Raji (cell line): ENCODE data around the gene HPSE2.

Experiments
- POLR2A ChIP-seq: IDR thresholded peaks from 2 replicates; pipeline ENCODE4 v1.6.1; 2011; ENCODE audit warnings: low read depth, low read length, control low read depth; ENCODE audit not compliant: insufficient read depth

Gene HPSE2

DNA sequence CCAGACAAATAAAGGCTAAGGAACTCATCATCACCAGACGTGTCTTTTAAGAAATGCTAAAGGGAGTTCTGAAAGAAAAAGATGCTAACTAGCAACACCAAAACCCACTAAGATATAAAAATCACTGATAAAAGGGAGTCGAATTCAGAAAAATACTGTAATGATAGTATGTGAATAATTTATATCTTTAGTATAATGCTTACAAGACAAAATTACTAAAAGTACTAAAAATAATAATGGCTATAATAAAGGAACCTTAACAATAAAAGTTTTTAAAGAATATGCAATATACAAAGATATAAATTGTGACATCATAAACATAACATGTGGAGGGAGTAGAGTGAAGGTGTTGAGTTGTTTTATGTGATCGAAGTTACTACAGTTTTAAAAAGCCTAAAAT is 28.3 kb downstream of the HPSE2 start:
- no peak for TF ChIP-seq POLR2A

DNA sequence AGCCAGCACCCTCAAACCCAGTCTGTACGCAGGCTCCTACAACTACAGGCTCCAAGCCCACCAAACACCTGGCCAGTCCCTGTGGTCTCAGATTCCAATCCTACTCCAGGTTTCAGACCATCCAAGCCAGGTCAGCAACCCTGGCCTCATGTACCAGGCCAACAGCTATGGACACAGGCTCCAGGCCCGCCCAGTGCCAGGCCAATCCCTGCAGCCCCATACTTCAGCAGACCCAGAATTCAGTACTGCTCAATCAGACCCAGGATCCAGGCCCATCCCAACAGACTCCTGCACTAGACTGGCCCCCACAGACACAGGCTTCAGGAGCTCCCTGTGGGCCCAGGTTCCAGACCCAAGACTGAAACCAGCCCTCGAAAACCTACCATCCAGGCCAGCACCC is 32.3 kb downstream of the HPSE2 start:
- no peak for TF ChIP-seq POLR2A

DNA sequence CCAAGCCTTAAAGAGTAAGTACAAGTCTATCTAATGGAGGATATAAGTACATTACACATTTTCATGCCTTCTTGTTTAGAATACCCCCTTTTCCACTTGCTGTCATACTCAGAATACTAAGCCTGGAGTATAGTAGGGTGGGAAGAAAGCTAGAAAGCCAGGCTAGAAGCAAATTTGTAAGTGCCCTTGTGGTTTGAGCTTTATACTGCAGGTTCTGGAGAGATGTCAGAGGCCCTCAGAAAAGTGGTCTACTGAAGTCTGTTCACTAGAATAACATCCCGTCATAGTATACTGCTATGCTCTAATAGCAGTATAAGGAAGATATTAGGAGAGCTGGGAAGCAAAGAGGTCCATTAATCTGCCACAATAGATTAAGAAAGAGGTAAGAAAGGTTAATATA is 62.7 kb downstream of the HPSE2 start:
- no peak for TF ChIP-seq POLR2A

- no peak for TF ChIP-seq POLR2A
Measured at GRCh38 chr10:99172128-99172738, 63.4 kb downstream of the HPSE2 start.

DNA sequence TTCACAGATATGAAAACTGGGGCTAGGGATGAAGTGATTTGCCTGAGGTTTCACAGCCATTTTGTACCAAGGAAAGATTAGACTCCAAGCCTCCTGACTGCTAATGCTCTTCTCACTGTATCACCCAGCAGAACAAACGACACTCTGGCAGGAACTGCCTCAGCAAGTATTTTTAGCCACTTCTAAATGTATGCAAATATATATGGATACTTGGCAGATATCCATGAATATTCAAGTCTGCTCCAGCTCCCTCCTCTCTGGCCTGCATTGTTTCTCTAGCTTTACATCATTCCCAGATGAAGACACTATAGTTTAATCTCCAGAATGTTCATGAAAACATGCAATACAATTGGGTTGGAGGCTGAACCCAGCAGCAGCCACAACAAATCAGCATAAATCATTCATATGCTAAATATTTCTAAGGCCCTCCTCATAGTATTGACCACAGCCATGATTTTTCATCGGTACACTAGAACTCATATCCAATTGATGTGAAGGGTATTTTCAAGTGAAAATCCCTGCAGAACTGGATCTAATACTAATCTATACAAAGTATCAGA is 65.5 kb downstream of the HPSE2 start:
- no peak for TF ChIP-seq POLR2A

GRCh38 chr10:99161165-99161564 is 74.5 kb downstream of the HPSE2 start:
- TF ChIP-seq POLR2A = no peak

GRCh38 chr10:99143651-99144050 is 92.0 kb downstream of the HPSE2 start:
- TF ChIP-seq POLR2A = no peak

GRCh38 chr10:99143011-99143410 is 92.6 kb downstream of the HPSE2 start:
- TF ChIP-seq POLR2A = no peak

DNA sequence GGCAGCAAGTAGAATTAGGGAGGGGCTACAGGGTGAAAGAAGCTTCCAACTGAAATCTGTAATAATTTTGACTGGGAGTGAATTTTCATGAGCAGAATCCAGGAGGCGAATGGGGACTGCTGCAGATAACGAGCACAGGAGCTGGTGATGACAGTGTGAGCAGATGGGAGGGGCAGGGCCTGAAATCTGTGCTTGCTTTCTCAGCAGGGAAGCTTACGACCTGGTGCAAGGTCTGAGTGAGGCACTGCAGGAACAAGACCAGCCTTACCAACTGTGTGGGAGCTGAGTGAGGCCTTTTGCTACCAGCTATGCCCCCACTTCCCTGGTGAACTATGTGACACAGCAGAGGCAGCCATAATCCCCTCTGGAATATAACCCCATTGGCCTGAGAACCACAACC is 109.8 kb downstream of the HPSE2 start:
- no peak for TF ChIP-seq POLR2A

DNA sequence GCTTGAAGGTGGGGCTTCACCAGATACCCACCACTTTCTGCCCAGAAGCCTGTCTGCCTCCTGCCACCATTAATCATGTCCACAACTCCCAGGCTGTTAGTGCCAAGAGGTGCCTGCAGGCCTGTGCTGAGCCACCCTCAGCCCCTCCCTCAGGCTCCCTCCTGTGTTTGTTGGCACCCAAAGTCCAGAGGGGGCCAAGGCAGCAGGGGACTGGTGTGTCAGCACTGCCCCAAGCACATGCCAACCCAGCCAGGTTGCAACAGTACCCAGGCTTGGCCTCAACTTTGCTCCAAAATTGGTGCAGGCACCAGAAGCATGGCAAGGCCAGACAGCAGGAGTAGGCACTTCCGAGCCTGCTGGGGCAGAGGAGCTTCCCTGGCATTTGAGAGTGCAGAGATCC is 111.3 kb downstream of the HPSE2 start:
- TF ChIP-seq POLR2A = no peak

- no peak for TF ChIP-seq POLR2A
Measured at GRCh38 chr10:99123851-99124250, 111.8 kb downstream of the HPSE2 start.

GRCh38 chr10:99123336-99123735 is 112.3 kb downstream of the HPSE2 start:
- no peak for TF ChIP-seq POLR2A

DNA sequence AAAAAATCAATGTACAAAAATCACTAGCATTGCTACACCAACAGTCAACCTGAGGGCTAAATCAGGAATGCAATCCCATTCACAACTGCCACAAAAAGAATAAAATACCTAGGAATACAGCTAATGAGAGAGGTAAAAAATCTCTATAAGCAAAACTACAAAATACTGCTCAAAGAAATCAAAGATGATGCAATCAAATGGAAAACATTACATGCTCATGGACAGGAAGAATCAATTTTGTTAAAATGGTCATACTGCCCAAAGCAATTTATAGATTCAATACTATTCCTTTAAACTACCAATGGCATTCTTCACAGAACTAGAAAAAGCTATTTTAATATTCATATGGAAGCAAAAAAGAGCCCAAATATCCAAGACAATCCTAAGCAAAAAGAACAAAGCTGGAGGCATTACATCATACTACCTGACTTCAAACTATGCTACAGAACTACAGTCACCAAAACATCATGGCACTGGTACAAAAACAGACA is 116.3 kb downstream of the HPSE2 start:
- no peak for TF ChIP-seq POLR2A

GRCh38 chr10:99115703-99116102 is 119.9 kb downstream of the HPSE2 start:
- no peak for TF ChIP-seq POLR2A

- no peak for TF ChIP-seq POLR2A
Measured at GRCh38 chr10:99085358-99085757, 150.3 kb downstream of the HPSE2 start.

- no peak for TF ChIP-seq POLR2A
Measured at GRCh38 chr10:99084161-99084560, 151.5 kb downstream of the HPSE2 start.
